GM12878 (cell line): Measurements from ENCODE around the gene NOP53.

Source experiments
- ATF3 ChIP-seq: IDR thresholded peaks from 2 replicates; pipeline ENCODE4 v1.6.1; 2011; ENCODE audit warnings: low read depth, mild to moderate bottlenecking, low read length, moderate library complexity, borderline replicate concordance; ENCODE audit errors: extremely low read depth
- CEBPZ ChIP-seq: fragments of 150-350 bp; IDR thresholded peaks from 2 replicates; pipeline ENCODE4 v1.6.1; 2016; ENCODE audit warnings: low read depth, low read length
- CTCF ChIP-seq, 3 experiments: IDR thresholded peaks in 2 of 3; conservative IDR thresholded peaks in 1 of 3; 2 replicates each; pipeline ENCODE4 v1.5.1; 2011; ENCODE audit warnings: low read depth in 3 of 3, low read length in 3 of 3, mild to moderate bottlenecking in 3 of 3, control low read depth in 2 of 3, moderate library complexity in 2 of 3, inconsistent platforms in 1 of 3, mixed read lengths in 1 of 3; ENCODE audit not compliant: control insufficient read depth in 2 of 3, insufficient read depth in 1 of 3; ENCODE audit errors: extremely low read depth in 1 of 3
- CUX1 ChIP-seq: IDR thresholded peaks from 2 replicates; pipeline ENCODE4 v1.6.1; 2012; ENCODE audit warnings: improper control_type of control experiment, low read depth, low read length; ENCODE audit not compliant: insufficient replicate concordance
- ESRRA ChIP-seq: IDR thresholded peaks from 2 replicates; pipeline ENCODE4 v1.6.1; 2012; ENCODE audit warnings: mild to moderate bottlenecking, low read length, improper control_type of control experiment
- EZH2 ChIP-seq: IDR thresholded peaks from 2 replicates; pipeline ENCODE4 v1.6.1; 2012; ENCODE audit warnings: low read depth, mild to moderate bottlenecking, control low read depth, inconsistent platforms, low read length, borderline replicate concordance; ENCODE audit not compliant: control insufficient read depth
- JUND ChIP-seq: IDR thresholded peaks from 2 replicates; pipeline ENCODE4 v1.6.1; 2012; ENCODE audit warnings: low read depth, mild to moderate bottlenecking, low read length, improper control_type of control experiment, moderate library complexity
- KDM1A ChIP-seq: fragments of 200-600 bp; sonication (generic); IDR thresholded peaks from 2 replicates; pipeline ENCODE4 v1.6.1; 2016; ENCODE audit warnings: borderline replicate concordance
- MAX ChIP-seq: IDR thresholded peaks from 2 replicates; pipeline ENCODE4 v1.6.1; 2012; ENCODE audit warnings: low read depth, low read length, improper control_type of control experiment
- POLR2A ChIP-seq: IDR thresholded peaks from 2 replicates; pipeline ENCODE4 v1.6.1; 2011; ENCODE audit warnings: low read depth, mild to moderate bottlenecking, low read length
- REST ChIP-seq: IDR thresholded peaks from 2 replicates; pipeline ENCODE4 v1.6.1; 2012; ENCODE audit warnings: mild to moderate bottlenecking, low read depth, low read length
- STAT3 ChIP-seq: IDR thresholded peaks from 2 replicates; pipeline ENCODE4 v1.6.1; 2011; ENCODE audit warnings: low read depth, low read length, improper control_type of control experiment
- TCF3 ChIP-seq: IDR thresholded peaks from 2 replicates; pipeline ENCODE4 v1.6.1; 2012; ENCODE audit warnings: low read depth, mild to moderate bottlenecking, low read length, borderline replicate concordance; ENCODE audit not compliant: insufficient read depth
- TF ChIP-seq, protein P1 (sequence below): fragments of 450-650 bp; conservative IDR thresholded peaks from 2 replicates; pipeline ENCODE4 v1.6.1; 2017; ENCODE audit warnings: mild to moderate bottlenecking, moderate library complexity

DNA sequence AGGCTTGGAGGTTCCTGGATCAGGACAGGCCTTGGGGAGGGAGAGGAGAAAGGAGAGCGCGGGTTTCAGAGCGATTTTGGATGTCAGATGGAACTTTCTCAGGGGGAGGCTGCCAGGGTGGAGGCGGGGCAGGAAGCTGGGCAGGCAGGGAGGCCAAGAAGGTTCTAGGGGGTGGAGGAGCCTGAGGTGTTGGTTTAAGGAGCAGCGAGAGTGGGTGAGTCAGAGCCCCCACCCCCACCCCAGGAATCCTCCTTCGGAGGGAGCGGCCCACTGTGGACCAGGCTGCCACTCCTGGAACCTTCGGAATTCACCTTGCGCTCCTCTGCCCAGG, 15.9 kb upstream of the NOP53 start:
- TF ChIP-seq EZH2 (no peak), CEBPZ (no peak), POLR2A (no peak), CTCF (IDR thresholded peaks at IDR 0.05 in 2 of 3, conservative IDR thresholded peaks at IDR 0.05 in 1 of 3; ENCODE audit: control insufficient read depth in 2 of 3, extremely low read depth in 1 of 3, insufficient read depth in 1 of 3, low read depth in 3 of 3, low read length in 3 of 3) (no peak), JUND (no peak), ESRRA (no peak), CUX1 (no peak), KDM1A (no peak), STAT3 (no peak), REST (no peak), MAX (no peak), TCF3 (no peak), ATF3 (no peak)
- TF ChIP-seq, protein P1, sequence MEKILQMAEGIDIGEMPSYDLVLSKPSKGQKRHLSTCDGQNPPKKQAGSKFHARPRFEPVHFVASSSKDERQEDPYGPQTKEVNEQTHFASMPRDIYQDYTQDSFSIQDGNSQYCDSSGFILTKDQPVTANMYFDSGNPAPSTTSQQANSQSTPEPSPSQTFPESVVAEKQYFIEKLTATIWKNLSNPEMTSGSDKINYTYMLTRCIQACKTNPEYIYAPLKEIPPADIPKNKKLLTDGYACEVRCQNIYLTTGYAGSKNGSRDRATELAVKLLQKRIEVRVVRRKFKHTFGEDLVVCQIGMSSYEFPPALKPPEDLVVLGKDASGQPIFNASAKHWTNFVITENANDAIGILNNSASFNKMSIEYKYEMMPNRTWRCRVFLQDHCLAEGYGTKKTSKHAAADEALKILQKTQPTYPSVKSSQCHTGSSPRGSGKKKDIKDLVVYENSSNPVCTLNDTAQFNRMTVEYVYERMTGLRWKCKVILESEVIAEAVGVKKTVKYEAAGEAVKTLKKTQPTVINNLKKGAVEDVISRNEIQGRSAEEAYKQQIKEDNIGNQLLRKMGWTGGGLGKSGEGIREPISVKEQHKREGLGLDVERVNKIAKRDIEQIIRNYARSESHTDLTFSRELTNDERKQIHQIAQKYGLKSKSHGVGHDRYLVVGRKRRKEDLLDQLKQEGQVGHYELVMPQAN: no peak
